ENCODE data around the gene ZFHX3.

ZFHX3 gene

GRCh38 chr16:72944757-72945485, 103.0 kb downstream of the ZFHX3 start:
- POLR2A ChIA-PET (ENCODE audit: low non-redundant PET): no interaction called here
- no peak for DNase-seq (ENCODE audit: low spot score)
- CTCF ChIA-PET: no interaction called here
- TF ChIP-seq CTCF (conservative IDR thresholded peaks at IDR 0.05; ENCODE audit: low read depth): no peak
- no peak overlapping the region for H3K27ac ChIP-seq

- CTCF ChIA-PET: no interaction called here
Measured at GRCh38 chr16:72942021-72942420, 105.9 kb downstream of the ZFHX3 start.

GRCh38 chr16:72940886-72941285, 107.0 kb downstream of the ZFHX3 start:
- H3K27ac ChIP-seq: no peak overlapping the region
- CTCF ChIA-PET: interaction anchor here (0.6 kb wide), 1 partner anchor 181 kb away, joined by 3 read pairs; no protein-coding TSS in a partner anchor
- DNase-seq (ENCODE audit: low spot score): no peak
- POLR2A ChIA-PET (ENCODE audit: low non-redundant PET): no interaction called here
- no peak for TF ChIP-seq CTCF (conservative IDR thresholded peaks at IDR 0.05; ENCODE audit: low read depth)

More at GRCh38 chr16:72942021-72942420, 105.9 kb downstream of the ZFHX3 start:
- no peak for TF ChIP-seq CTCF (conservative IDR thresholded peaks at IDR 0.05; ENCODE audit: low read depth)
- no peak for DNase-seq (ENCODE audit: low spot score)
- no peak overlapping the region for H3K27ac ChIP-seq
- POLR2A ChIA-PET (ENCODE audit: low non-redundant PET): no interaction called here

- POLR2A ChIA-PET (ENCODE audit: low non-redundant PET): no interaction called here
Measured at GRCh38 chr16:72939247-72939646, 108.7 kb downstream of the ZFHX3 start.

GRCh38 chr16:72938795-72939164, 109.1 kb downstream of the ZFHX3 start:
- POLR2A ChIA-PET (ENCODE audit: low non-redundant PET): no interaction called here
- DNase-seq (ENCODE audit: low spot score): peak; percentile 20
- no peak for TF ChIP-seq CTCF (conservative IDR thresholded peaks at IDR 0.05; ENCODE audit: low read depth)
- H3K27ac ChIP-seq: peak overlapping the region; percentile 75
- CTCF ChIA-PET: interaction anchor here (1.0 to 1.2 kb wide), 2 partner anchors 32 to 120 kb away, joined by 3 read pairs; no protein-coding TSS in a partner anchor

More at GRCh38 chr16:72939247-72939646, 108.7 kb downstream of the ZFHX3 start:
- no peak for TF ChIP-seq CTCF (conservative IDR thresholded peaks at IDR 0.05; ENCODE audit: low read depth)
- peak; percentile 17 for DNase-seq (ENCODE audit: low spot score)
- H3K27ac ChIP-seq: peak overlapping the region; percentile 75
- CTCF ChIA-PET: interaction anchor here (1.0 to 1.2 kb wide), 2 partner anchors 32 to 119 kb away, joined by 3 read pairs; no protein-coding TSS in a partner anchor

- peak overlapping the region; percentile 75 for H3K27ac ChIP-seq
- TF ChIP-seq CTCF (conservative IDR thresholded peaks at IDR 0.05; ENCODE audit: low read depth): no peak
- ChIA-PET POLR2A (ENCODE audit: low non-redundant PET) (no interaction called here), CTCF (interaction anchor here (0.8 to 1.2 kb wide), 2 partner anchors 106 to 120 kb away, joined by 3 read pairs; no protein-coding TSS in a partner anchor)
- no peak for DNase-seq (ENCODE audit: low spot score)
Measured at GRCh38 chr16:72937916-72938794, 109.8 kb downstream of the ZFHX3 start.

Measured in RWPE1 (cell line).